NT2/D1 (cell line): ENCODE data around the gene GAL3ST1.

Experiments used
- YY1 ChIP-seq: IDR thresholded peaks from 2 replicates; pipeline ENCODE4 v1.6.1; 2011; ENCODE audit not compliant: insufficient read length, insufficient read depth
- ZNF274 ChIP-seq: IDR thresholded peaks from 2 replicates; pipeline ENCODE4 v1.6.1; 2011; ENCODE audit warnings: mild to moderate bottlenecking, low read depth, low read length

DNA sequence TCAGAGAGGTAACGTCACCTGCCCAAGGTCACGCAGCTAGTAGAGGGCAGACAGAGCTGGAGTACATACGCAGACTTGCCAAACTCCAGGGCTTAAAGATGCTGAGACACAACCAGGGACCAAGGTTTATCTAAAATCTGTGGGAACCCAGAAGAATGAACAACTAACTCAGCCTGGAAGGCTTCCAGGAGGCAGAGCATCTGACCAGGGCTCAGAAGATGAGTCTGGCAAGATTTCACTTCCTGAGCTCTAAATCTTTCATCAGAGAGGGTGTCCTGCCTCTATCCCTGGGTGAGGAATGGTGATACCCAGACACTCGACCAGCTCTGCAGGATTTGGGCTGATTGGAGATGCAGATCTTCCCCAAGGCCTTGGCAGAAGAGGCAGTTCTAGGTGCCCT is 9.1 kb downstream of the GAL3ST1 start:
- TF ChIP-seq YY1 (no peak), ZNF274 (no peak)
